Placental epithelial cell (primary cell): ENCODE measurements around the gene PABPC3. TPM values are rescaled to one million over a fixed set of nuclear protein-coding genes. Genes with fewer than 3 reads are reported as not detected.

Experiments
- small RNA-seq: library from RNA; depleted of rRNA; stranded (forward); fragments of <200 nt; gene quantifications from one replicate; pipeline ENCODE3, GENCODE V24; 2012
- total RNA-seq: library from RNA; depleted of rRNA; stranded (reverse); fragments of >200 nt; gene quantifications from 2 replicates; pipeline ENCODE4 v1.2.3, GENCODE V29; 2012

Gene PABPC3
- total RNA-seq = under 0.01 and 0.22 TPM in 2 replicates

GRCh38 chr13:25095851-25096453, at the start of gene PABPC3:
PABPC3 (plus strand) TSS chr13:25096136; CDS start chr13:25096199, 63 bp downstream.

Small RNAs within 50 kb of the gene (small RNA-seq; reads per million reads assigned to genes)
- gene AL359757.2 = not detected

Other genes starting within 250 kb of the PABPC3 start
- gene AMER2, start 76.2 kb downstream of the PABPC3 start, total RNA-seq = under 0.01 and 0.43 TPM in 2 replicates
- 9.8 and 17.6 TPM in 2 replicates for gene MTMR6, start 191.4 kb downstream of the PABPC3 start, total RNA-seq
- 33.4 and 59.6 TPM in 2 replicates for gene NUP58, start 205.5 kb downstream of the PABPC3 start, total RNA-seq